NAMALWA (cell line): Measurements from ENCODE around the gene MYO18A.
"Not testable (repeated sequence)": the region's sequence is repeated elsewhere in the genome, so short reads cannot be mapped to it uniquely, and the experiment has no call there.

Experiments used
- DNase-seq: peaks from one replicate; pipeline ENCODE4 v3.0.0-alpha.2; 2015; ENCODE audit warnings: low spot score

The MYO18A gene

GRCh38 chr17:29180034-29180787 is at the start of gene MYO18A:
MYO18A (minus strand) TSS chr17:29180398; CDS start chr17:29166940, 13,458 bp downstream.
- DNase-seq, result peak; percentile 81

- DNase-seq, result no peak
Measured at GRCh38 chr17:29225396-29225795, 45.2 kb upstream of the MYO18A start.

GRCh38 chr17:29221338-29221737 is 41.1 kb upstream of the MYO18A start:
- DNase-seq, result not testable (repeated sequence)

- DNase-seq, result peak; percentile 88
Measured at GRCh38 chr17:29219378-29220047, 39.3 kb upstream of the MYO18A start.

- DNase-seq, result no peak
Measured at GRCh38 chr17:29216856-29217255, 36.7 kb upstream of the MYO18A start.

- DNase-seq, result no peak
Measured at GRCh38 chr17:29216181-29216580, 36.0 kb upstream of the MYO18A start.

GRCh38 chr17:29215717-29216116 is 35.5 kb upstream of the MYO18A start:
- DNase-seq, result no peak

- no peak for DNase-seq
Measured at GRCh38 chr17:29215174-29215573, 35.0 kb upstream of the MYO18A start.

- no peak for DNase-seq
Measured at GRCh38 chr17:29214215-29215146, 34.3 kb upstream of the MYO18A start.

- no peak for DNase-seq
Measured at GRCh38 chr17:29212681-29213121, 32.5 kb upstream of the MYO18A start.

GRCh38 chr17:29212094-29212631 is 32.0 kb upstream of the MYO18A start:
- DNase-seq, result no peak

- no peak for DNase-seq
Measured at GRCh38 chr17:29210879-29211278, 30.7 kb upstream of the MYO18A start.

GRCh38 chr17:29209073-29209472 is 28.9 kb upstream of the MYO18A start:
- no peak for DNase-seq

- no peak for DNase-seq
Measured at GRCh38 chr17:29207975-29208374, 27.8 kb upstream of the MYO18A start.

GRCh38 chr17:29205047-29205446 is 24.8 kb upstream of the MYO18A start:
- no peak for DNase-seq

GRCh38 chr17:29204068-29204804 is 24.0 kb upstream of the MYO18A start:
- DNase-seq, result not testable (repeated sequence)

GRCh38 chr17:29197516-29198272 is 17.5 kb upstream of the MYO18A start:
- DNase-seq, result no peak

GRCh38 chr17:29196769-29197515 is 16.7 kb upstream of the MYO18A start:
- no peak for DNase-seq

- DNase-seq, result peak; percentile 83
Measured at GRCh38 chr17:29195465-29196081, 15.4 kb upstream of the MYO18A start.
